NCI-H2171 treated with DMSO at 0.1 percent for 48 hours (cell line): Measurements from ENCODE around the gene SOX6.

Experiments
- DNase-seq: peaks from one replicate; lab custom pipeline; 2025; lab: John Stamatoyannopoulos, UW

SOX6 gene

GRCh38 chr11:16317712-16318111 is 38.6 kb downstream of the SOX6 start:
- no peak for DNase-seq

GRCh38 chr11:16313846-16314245 is 42.5 kb downstream of the SOX6 start:
- DNase-seq: no peak

GRCh38 chr11:16312233-16312765 is 44.0 kb downstream of the SOX6 start:
- DNase-seq: no peak

GRCh38 chr11:16311831-16312230 is 44.5 kb downstream of the SOX6 start:
- no peak for DNase-seq

GRCh38 chr11:16310943-16311342 is 45.4 kb downstream of the SOX6 start:
- no peak for DNase-seq

GRCh38 chr11:16309226-16309625 is 47.1 kb downstream of the SOX6 start:
- no peak for DNase-seq

- DNase-seq: no peak
Measured at GRCh38 chr11:16301462-16301861, 54.9 kb downstream of the SOX6 start.

GRCh38 chr11:16299884-16300782 is 56.2 kb downstream of the SOX6 start:
- DNase-seq: no peak

GRCh38 chr11:16299390-16299789 is 57.0 kb downstream of the SOX6 start:
- DNase-seq: no peak

GRCh38 chr11:16297332-16297731 is 59.0 kb downstream of the SOX6 start:
- no peak for DNase-seq

GRCh38 chr11:16296273-16296672 is 60.1 kb downstream of the SOX6 start:
- DNase-seq: no peak

- no peak for DNase-seq
Measured at GRCh38 chr11:16295592-16295991, 60.8 kb downstream of the SOX6 start.

GRCh38 chr11:16293204-16293681 is 63.1 kb downstream of the SOX6 start:
- DNase-seq: no peak

- no peak for DNase-seq
Measured at GRCh38 chr11:16292167-16292859, 64.0 kb downstream of the SOX6 start.

GRCh38 chr11:16291729-16292128 is 64.6 kb downstream of the SOX6 start:
- DNase-seq: no peak

GRCh38 chr11:16289541-16289940 is 66.8 kb downstream of the SOX6 start:
- no peak for DNase-seq

GRCh38 chr11:16287630-16288280 is 68.6 kb downstream of the SOX6 start:
- DNase-seq: no peak

GRCh38 chr11:16286095-16286494 is 70.3 kb downstream of the SOX6 start:
- DNase-seq: no peak

GRCh38 chr11:16280256-16280682 is 76.1 kb downstream of the SOX6 start:
- DNase-seq: peak; percentile 56

- no peak for DNase-seq
Measured at GRCh38 chr11:16279524-16279923, 76.8 kb downstream of the SOX6 start.

GRCh38 chr11:16278979-16279378 is 77.4 kb downstream of the SOX6 start:
- DNase-seq: no peak

- no peak for DNase-seq
Measured at GRCh38 chr11:16278273-16278672, 78.1 kb downstream of the SOX6 start.
